ENCODE measurements around the gene RNF135. TPM values are rescaled to one million over a fixed set of nuclear protein-coding genes. Genes with fewer than 3 reads are reported as not detected.

RNF135 gene
- total RNA-seq, 1 donor from 2014 or later = 4.6 TPM

GRCh38 chr17:30950669-30951399 is 20.0 kb upstream of the RNF135 start:
- H3K4me1 ChIP-seq = peaks cover 19% of the 10 kb centered on the region
- intact Hi-C loops (cut with micrococcal nuclease) = no loop called here
- no peak overlapping the region for H3K4me3 ChIP-seq
- peak overlapping the region; percentile 61 for H3K27ac ChIP-seq (replicated peaks)
- no peaks in the 10 kb centered on the region for H3K36me3 ChIP-seq
- H3K9me3 ChIP-seq (replicated peaks) = no peaks in the 10 kb centered on the region
- no peak for TF ChIP-seq CTCF (IDR thresholded peaks at IDR 0.05; ENCODE audit: borderline replicate concordance)
- DNase-seq = peak; percentile 72
- no peaks in the 10 kb centered on the region for H3K27me3 ChIP-seq (ENCODE audit: low read depth)

- intact Hi-C loops (cut with micrococcal nuclease) = no loop called here
- Histone ChIP-seq H3K27ac (replicated peaks) (peak overlapping the region; percentile 77), H3K9me3 (replicated peaks) (no peaks in the 10 kb centered on the region), H3K4me3 (no peak overlapping the region), H3K4me1 (peaks cover 38% of the 10 kb centered on the region), H3K27me3 (ENCODE audit: low read depth) (no peaks in the 10 kb centered on the region), H3K36me3 (no peaks in the 10 kb centered on the region)
- DNase-seq = no peak
- no peak for TF ChIP-seq CTCF (IDR thresholded peaks at IDR 0.05; ENCODE audit: borderline replicate concordance)
Observed at GRCh38 chr17:30952638-30953393, 18.0 kb upstream of the RNF135 start.

- Histone ChIP-seq H3K36me3 (no peaks in the 10 kb centered on the region), H3K4me3 (peak overlapping the region; percentile 26), H3K4me1 (peaks cover 39% of the 10 kb centered on the region), H3K9me3 (replicated peaks) (no peaks in the 10 kb centered on the region), H3K27ac (replicated peaks) (peak overlapping the region; percentile 77), H3K27me3 (ENCODE audit: low read depth) (no peaks in the 10 kb centered on the region)
- no peak for DNase-seq
- intact Hi-C loops (cut with micrococcal nuclease) = no loop called here
- no peak for TF ChIP-seq CTCF (IDR thresholded peaks at IDR 0.05; ENCODE audit: borderline replicate concordance)
Observed at GRCh38 chr17:30954046-30954830, 16.6 kb upstream of the RNF135 start.

GRCh38 chr17:30956764-30957374 is 14.0 kb upstream of the RNF135 start:
- Histone ChIP-seq H3K27me3 (ENCODE audit: low read depth) (no peaks in the 10 kb centered on the region), H3K9me3 (replicated peaks) (no peaks in the 10 kb centered on the region), H3K4me3 (peak overlapping the region; percentile 26), H3K36me3 (no peaks in the 10 kb centered on the region), H3K4me1 (peaks cover 23% of the 10 kb centered on the region), H3K27ac (replicated peaks) (peak overlapping the region; percentile 77)
- peak; percentile 36 for TF ChIP-seq CTCF (IDR thresholded peaks at IDR 0.05; ENCODE audit: borderline replicate concordance)
- intact Hi-C loops (cut with micrococcal nuclease) = no loop called here
- DNase-seq = no peak

GRCh38 chr17:30957741-30958140 is 13.1 kb upstream of the RNF135 start:
- TF ChIP-seq CTCF (IDR thresholded peaks at IDR 0.05; ENCODE audit: borderline replicate concordance) = no peak
- Histone ChIP-seq H3K4me1 (peaks cover 23% of the 10 kb centered on the region), H3K4me3 (no peak overlapping the region), H3K27me3 (ENCODE audit: low read depth) (no peaks in the 10 kb centered on the region), H3K36me3 (no peaks in the 10 kb centered on the region), H3K9me3 (replicated peaks) (no peaks in the 10 kb centered on the region), H3K27ac (replicated peaks) (peak overlapping the region; percentile 77)
- DNase-seq = no peak
- intact Hi-C loops (cut with micrococcal nuclease) = no loop called here
